Smooth muscle cell of the coronary artery (primary cell): Measurements from ENCODE around the gene RPS27L. TPM values are rescaled to one million over a fixed set of nuclear protein-coding genes. Genes with fewer than 3 reads are reported as not detected.

Experiments
- total RNA-seq: library from RNA; depleted of rRNA; stranded (reverse); fragments of >200 nt; gene quantifications from 2 replicates; pipeline ENCODE4 v1.2.3, GENCODE V29; 2014; ENCODE audit warnings: low replicate concordance

The RPS27L gene
- total RNA-seq, result 601 and 625 TPM in 2 replicates

DNA sequence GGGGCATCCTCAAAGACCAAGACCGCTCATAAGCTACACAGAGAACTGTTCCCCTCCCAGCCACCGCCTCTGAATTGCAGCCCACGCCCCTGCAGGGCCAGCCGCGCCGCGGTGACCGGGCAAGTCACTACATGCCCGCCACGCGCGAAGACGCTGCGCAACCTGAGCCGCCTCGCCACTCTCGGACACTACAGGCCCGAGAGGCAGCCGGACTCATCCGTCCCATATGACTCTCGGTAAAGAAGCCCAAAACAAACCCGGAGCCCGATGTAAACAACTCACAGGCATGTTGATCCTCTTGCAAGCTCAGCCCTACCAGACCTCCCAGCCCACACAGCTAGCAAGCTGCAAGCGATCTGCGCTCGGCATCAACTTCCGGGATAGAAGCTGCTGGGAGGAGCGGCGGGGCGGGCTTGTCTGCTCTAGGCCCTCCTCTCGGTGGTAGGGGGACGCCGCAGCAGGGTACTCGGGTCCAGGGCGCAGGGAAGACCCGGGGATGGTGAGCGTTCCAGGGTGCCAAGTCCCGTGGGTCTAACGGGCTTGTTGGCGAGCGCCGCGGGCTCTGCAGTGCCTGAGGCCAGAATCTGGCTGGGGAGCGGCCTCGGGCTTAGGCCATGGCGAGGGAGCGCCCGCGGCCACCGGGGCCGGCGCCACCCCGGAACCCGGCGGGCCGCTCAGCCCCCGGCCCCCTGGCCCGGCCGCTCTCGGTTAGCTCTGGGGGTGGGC, at the start of gene RPS27L:
TSS of gene RPS27L (minus strand) at position 360 of the 726 bp plus-strand sequence. CDS start at position 288, 72 bp downstream.

DNA sequence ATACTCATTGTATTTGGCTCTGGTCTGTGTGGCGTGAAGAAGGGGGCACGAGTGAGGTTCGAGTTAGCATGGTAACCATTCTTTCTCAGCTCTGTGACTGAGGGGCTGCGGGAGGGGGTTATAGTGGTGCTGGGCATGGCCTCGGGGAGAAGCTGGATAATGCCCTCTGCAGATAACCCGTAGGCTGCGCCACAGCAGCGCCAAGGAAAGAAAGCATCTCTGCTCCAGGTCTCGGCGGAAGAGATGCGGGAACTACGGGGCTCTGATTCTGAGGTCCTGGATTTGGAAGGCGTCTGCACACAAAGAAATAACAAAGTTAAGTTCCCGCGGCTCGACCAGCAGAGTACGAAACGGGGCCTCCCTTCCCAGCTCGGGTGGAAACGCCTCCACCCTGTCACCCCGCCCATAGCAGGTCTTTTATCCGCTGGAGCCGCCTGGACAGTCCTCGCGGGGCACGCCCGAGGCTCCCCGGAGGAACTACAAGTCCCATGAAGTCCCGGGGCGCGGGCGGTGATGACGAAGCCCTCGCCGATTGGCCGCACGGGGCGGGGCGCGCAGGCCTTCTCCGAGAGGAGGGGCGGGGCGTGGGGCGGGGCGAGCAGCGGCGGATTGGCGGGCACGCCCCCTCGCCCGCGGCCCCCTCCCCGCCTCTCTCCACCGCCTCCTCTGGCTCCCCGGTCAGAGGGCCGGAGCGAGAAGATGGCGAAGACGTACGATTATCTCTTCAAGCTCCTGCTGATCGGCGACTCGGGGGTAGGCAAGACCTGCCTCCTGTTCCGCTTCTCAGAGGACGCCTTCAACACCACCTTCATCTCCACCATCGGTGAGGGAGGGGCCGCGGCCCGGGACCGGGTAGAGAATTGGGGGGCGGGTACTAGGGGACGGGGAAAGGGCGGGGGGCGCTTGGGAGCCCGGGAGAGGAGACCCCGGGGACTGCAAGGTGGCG, 31.9 kb upstream of the RPS27L start, which contains the start of gene RAB8B:
TSS of gene RAB8B (plus strand) at position 681 of the 946 bp plus-strand sequence. CDS start at position 700, 19 bp downstream.

DNA sequence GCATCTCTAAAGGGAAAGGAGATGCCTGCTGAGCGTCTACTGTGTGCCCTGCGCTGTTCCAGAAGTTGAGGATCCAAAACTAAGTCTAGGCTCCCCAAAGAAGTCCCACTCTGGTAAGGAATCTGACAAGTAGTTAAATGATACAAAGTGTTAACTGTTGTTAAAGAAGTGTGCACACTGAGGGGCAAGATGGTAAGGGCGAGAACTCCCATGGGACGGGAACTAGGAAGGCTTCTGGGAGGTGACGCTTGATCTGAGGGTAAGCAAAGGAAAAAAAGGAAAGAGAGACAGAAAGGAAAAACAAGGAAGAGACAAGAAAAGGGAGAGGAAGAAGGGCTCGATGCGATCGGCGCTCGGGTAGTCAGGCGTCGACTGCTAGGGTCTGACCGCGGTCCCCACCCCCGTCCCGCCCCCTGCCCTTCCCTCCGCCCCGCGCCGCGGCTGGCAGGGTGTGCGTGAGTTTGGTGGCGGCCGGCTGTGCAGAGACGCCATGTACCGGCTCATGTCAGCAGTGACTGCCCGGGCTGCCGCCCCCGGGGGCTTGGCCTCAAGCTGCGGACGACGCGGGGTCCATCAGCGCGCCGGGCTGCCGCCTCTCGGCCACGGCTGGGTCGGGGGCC, 35.8 kb downstream of the RPS27L start, which contains the start of gene LACTB:
TSS of gene LACTB (plus strand) at position 480 of the 620 bp plus-strand sequence. CDS start at position 491, 11 bp downstream.

Other genes starting within 250 kb of the RPS27L start
- gene TPM1, start 114.7 kb downstream of the RPS27L start, total RNA-seq, result 264 and 2,101 TPM in 2 replicates
- 24.7 and 40.9 TPM in 2 replicates for gene LACTB, start 35.6 kb downstream of the RPS27L start, total RNA-seq
- gene RAB8B, start 32.1 kb upstream of the RPS27L start, total RNA-seq, result 35.9 and 78.3 TPM in 2 replicates
- 9.7 and 12.2 TPM in 2 replicates for gene APH1B, start 120.1 kb upstream of the RPS27L start, total RNA-seq
- 24.0 and 204 TPM in 2 replicates for gene CA12, start 224.4 kb upstream of the RPS27L start, total RNA-seq